Measurements from ENCODE around the gene KLF16. TPM values are rescaled to one million over a fixed set of nuclear protein-coding genes. Genes with fewer than 3 reads are reported as not detected.

The KLF16 gene
- total RNA-seq, result 19.2 and 22.6 TPM in 2 replicates

GRCh38 chr19:1863328-1863637, at the start of gene KLF16:
KLF16 (minus strand) TSS chr19:1863579; CDS start chr19:1863497, 82 bp downstream.

GRCh38 chr19:1905110-1905862, 41.9 kb upstream of the KLF16 start, which contains the start of the genes ADAT3 and SCAMP4:
ADAT3 (plus strand) TSS chr19:1905399; CDS start chr19:1912048, 6,649 bp downstream.
SCAMP4 (plus strand) TSS chr19:1905399; CDS start chr19:1915020, 9,621 bp downstream.

DNA sequence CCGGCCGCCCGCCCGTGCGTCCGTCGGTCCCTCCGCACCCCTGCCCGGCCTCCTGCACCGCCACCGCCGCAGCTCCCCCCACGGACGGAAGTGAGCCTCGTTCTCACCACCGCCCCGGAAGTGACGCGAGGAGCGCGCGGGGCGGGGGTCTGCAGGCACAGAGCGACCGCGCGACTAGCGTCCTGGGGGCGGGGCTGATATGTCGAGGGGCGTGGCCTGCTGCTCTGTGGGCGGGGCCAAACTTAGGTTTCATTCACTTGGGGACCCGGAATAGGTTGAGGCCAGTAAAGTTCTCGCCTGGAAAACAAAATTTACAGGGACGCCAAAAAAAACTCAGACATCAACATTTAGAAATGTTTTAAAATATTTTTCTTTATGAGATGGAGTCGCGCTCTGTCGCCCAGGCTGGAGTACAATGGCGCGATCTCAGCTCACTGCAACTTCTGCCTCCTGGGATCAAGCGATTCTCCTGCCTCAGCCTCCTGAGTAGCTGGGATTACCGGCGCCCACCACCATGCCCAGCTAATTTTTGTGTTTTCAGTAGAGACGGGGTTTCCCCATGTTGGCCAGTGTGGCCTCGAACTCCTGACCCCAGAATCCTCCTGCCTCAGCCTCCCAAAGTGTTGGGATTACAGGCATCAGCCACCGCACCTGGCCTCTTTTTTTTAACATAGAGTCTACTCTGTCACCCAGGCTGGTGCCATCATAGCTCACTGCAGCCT, 22.2 kb upstream of the KLF16 start, which contains the start of gene ABHD17A:
Gene ABHD17A, minus strand, starts transcription at position 99 of the 722 bp plus-strand sequence. CDS start 3,930 bp downstream, outside the sequence.

DNA sequence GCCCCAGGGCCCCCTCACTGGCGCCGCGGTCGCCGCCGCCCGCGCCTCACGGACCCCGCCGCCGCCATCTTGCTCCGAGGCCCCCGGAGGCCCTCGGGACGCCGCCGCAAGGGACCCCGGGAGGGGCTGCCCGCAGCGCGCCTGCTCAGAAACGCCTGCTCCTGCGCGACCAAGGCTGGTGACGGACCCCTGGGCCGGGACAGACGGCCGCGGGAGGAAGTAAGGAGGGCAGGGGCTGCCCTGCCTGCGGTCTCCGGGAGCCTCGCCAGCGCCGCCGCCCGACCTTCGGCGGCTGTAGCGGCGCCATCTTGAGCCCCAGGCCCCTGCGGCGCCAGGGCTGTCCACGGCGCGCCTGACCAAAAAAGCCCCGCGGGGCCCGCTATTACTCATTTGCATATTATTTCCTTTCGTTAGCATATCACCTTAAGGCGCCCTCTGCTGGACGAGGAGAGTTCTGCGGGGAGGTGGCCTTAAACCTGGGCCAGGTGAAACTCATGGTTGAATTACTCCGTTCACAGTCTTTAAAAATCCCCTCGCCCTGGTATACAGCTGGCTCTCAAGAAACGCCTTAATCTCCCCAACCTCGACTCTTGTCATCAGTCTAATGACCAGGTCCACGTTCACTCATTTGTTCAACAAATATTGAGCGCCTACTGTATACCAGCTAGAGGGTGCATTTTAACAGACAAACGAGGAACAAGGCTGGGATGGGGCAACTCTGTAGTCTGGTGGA, 14.8 kb downstream of the KLF16 start, which contains the start of gene REXO1:
Gene REXO1, minus strand, starts transcription at position 85 of the 733 bp plus-strand sequence. CDS start 125 bp downstream, outside the sequence.

DNA sequence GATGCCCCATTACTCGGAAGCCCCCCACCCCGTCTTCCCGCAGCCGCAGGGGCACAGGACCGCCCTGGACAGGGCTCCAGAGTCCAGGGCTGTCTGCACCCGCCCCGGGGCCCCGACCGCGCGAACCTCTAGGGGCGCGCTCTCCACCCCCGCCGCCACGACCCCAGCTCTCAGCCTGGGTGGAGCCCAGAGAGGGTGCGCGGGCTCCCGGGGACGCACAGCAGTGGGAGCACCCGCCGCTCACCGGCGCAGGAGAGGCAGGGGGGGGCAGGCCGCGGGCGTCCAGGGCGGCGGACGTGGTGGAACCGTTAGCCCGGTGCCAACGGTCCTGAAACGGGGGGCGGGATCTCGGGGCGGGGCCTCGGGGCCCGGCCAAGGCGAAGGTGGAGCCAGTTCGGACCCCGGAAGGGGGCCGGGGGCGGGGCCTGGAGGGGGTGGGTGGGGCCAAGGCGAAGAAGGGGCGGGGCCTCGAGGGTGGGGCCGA, 51.4 kb downstream of the KLF16 start, which contains the start of gene ATP8B3:
Gene ATP8B3, minus strand, starts transcription at position 335 of the 484 bp plus-strand sequence. CDS start 540 bp downstream, outside the sequence.

Other genes starting within 250 kb of the KLF16 start
- gene TCF3, start 211.0 kb downstream of the KLF16 start, total RNA-seq, result 156 and 180 TPM in 2 replicates
- gene ONECUT3, start 110.1 kb downstream of the KLF16 start, total RNA-seq, result 0.28 TPM in 2 replicates
- 0.28 and 1.4 TPM in 2 replicates for gene ATP8B3, start 51.3 kb downstream of the KLF16 start, total RNA-seq
- 16.8 and 22.7 TPM in 2 replicates for gene REXO1, start 15.1 kb downstream of the KLF16 start, total RNA-seq
- 126 and 133 TPM in 2 replicates for gene ABHD17A, start 21.9 kb upstream of the KLF16 start, total RNA-seq
- 9.6 and 12.4 TPM in 2 replicates for gene ADAT3, start 41.8 kb upstream of the KLF16 start, total RNA-seq
- gene SCAMP4, start 41.8 kb upstream of the KLF16 start, total RNA-seq, result 84.6 and 136 TPM in 2 replicates
- 79.0 and 82.8 TPM in 2 replicates for gene CSNK1G2, start 77.6 kb upstream of the KLF16 start, total RNA-seq
- gene BTBD2, start 152.1 kb upstream of the KLF16 start, total RNA-seq, result 64.8 and 101 TPM in 2 replicates
- 348 and 384 TPM in 2 replicates for gene MKNK2, start 187.7 kb upstream of the KLF16 start, total RNA-seq
- gene MOB3A, start 232.7 kb upstream of the KLF16 start, total RNA-seq, result 40.6 and 53.2 TPM in 2 replicates
- 4.3 and 4.4 TPM in 2 replicates for gene IZUMO4, start 233.3 kb upstream of the KLF16 start, total RNA-seq

Data from airway epithelial cell (primary cell).